ENCODE data around the gene AMPD3. TPM values are rescaled to one million over a fixed set of nuclear protein-coding genes. Genes with fewer than 3 reads are reported as not detected.

The AMPD3 gene
- total RNA-seq, 1 experiment from 2014 or later, result 17.4 TPM

GRCh38 chr11:10483174-10483573 is 28.1 kb downstream of the AMPD3 start:
- Histone ChIP-seq H3K27me3 (ENCODE audit: insufficient read depth, low read depth) (no peaks in the 10 kb centered on the region), H3K9me2 (ENCODE audit: insufficient read depth) (no peaks in the 10 kb centered on the region), H3K4me2 (no peak overlapping the region), H3K79me2 (ENCODE audit: low read depth) (no peaks in the 10 kb centered on the region), H2AFZ (no peak overlapping the region), H3K4me1 (replicated peaks; ENCODE audit: insufficient read depth) (peaks cover 13% of the 10 kb centered on the region), H3K36me3 (ENCODE audit: low read depth) (no peaks in the 10 kb centered on the region), H4K20me1 (ENCODE audit: insufficient read depth) (no peaks in the 10 kb centered on the region), H3K27ac (no peak overlapping the region), H3K4me3 (no peak overlapping the region), H3K9me3 (ENCODE audit: insufficient read depth, low read depth) (no peaks in the 10 kb centered on the region), H3F3A (ENCODE audit: insufficient read depth, low read depth) (0 out of 2 replicates have a peak, but pooled peaks cover 7% of the 10 kb centered on the region)
- ChIA-PET POLR2A (ENCODE audit: unreplicated experiment) (no interaction called here), CTCF (no interaction called here)
- DNase-seq, result no peak
- intact Hi-C loops (cut with micrococcal nuclease; ENCODE audit: unreplicated experiment), result no loop called here
- TF ChIP-seq EZH2 (IDR thresholded peaks at IDR 0.05; ENCODE audit: low read depth) (no peak), CTCF (conservative IDR thresholded peaks at IDR 0.05) (no peak)
- no TSS peak for BruUV-seq (replicated peaks)

DNA sequence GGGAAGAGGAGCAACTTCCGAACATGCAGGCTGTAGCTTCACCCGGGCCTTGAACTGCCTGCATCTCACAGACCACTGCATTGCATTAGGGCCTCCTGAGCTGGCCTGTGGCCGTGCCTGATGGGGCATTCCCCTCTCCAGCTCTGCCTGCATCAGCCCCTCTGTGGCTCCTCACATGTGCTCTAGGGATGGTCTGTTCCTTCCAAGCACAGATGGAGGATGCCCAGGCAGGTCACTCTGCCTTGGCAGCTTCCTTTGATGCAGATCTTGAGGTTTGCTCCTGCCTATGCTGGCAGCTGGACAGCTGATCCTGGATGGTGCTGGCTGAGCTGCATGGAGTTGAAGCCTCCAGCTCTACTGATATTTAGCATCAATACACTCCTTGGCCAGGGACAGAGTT is 28.5 kb downstream of the AMPD3 start:
- no peak for DNase-seq
- Histone ChIP-seq H3F3A (ENCODE audit: insufficient read depth, low read depth) (0 out of 2 replicates have a peak, but pooled peaks cover 8% of the 10 kb centered on the region), H3K36me3 (ENCODE audit: low read depth) (no peaks in the 10 kb centered on the region), H2AFZ (no peak overlapping the region), H3K27me3 (ENCODE audit: insufficient read depth, low read depth) (no peaks in the 10 kb centered on the region), H3K27ac (no peak overlapping the region), H3K79me2 (ENCODE audit: low read depth) (no peaks in the 10 kb centered on the region), H4K20me1 (ENCODE audit: insufficient read depth) (no peaks in the 10 kb centered on the region), H3K9me3 (ENCODE audit: insufficient read depth, low read depth) (no peaks in the 10 kb centered on the region), H3K4me1 (replicated peaks; ENCODE audit: insufficient read depth) (peaks cover 17% of the 10 kb centered on the region), H3K4me2 (no peak overlapping the region), H3K9me2 (ENCODE audit: insufficient read depth) (no peaks in the 10 kb centered on the region), H3K4me3 (no peak overlapping the region)
- ChIA-PET CTCF (no interaction called here), POLR2A (ENCODE audit: unreplicated experiment) (no interaction called here)
- intact Hi-C loops (cut with micrococcal nuclease; ENCODE audit: unreplicated experiment), result no loop called here
- no peak for TF ChIP-seq EZH2 (IDR thresholded peaks at IDR 0.05; ENCODE audit: low read depth)
- TF ChIP-seq CTCF (conservative IDR thresholded peaks at IDR 0.05), result no peak
- no TSS peak for BruUV-seq (replicated peaks)

- Histone ChIP-seq H4K20me1 (ENCODE audit: insufficient read depth) (no peaks in the 10 kb centered on the region), H3K79me2 (ENCODE audit: low read depth) (no peaks in the 10 kb centered on the region), H3K36me3 (ENCODE audit: low read depth) (no peaks in the 10 kb centered on the region), H3K4me2 (no peak overlapping the region), H3K9me2 (ENCODE audit: insufficient read depth) (no peaks in the 10 kb centered on the region), H3K27me3 (ENCODE audit: insufficient read depth, low read depth) (no peaks in the 10 kb centered on the region), H2AFZ (no peak overlapping the region), H3K4me1 (replicated peaks; ENCODE audit: insufficient read depth) (peaks cover 28% of the 10 kb centered on the region), H3F3A (ENCODE audit: insufficient read depth, low read depth) (peaks cover 17% of the 10 kb centered on the region; the same call in 1 of the 2 replicates), H3K9me3 (ENCODE audit: insufficient read depth, low read depth) (no peaks in the 10 kb centered on the region), H3K27ac (no peak overlapping the region), H3K4me3 (no peak overlapping the region)
- POLR2A ChIA-PET (ENCODE audit: unreplicated experiment), result no interaction called here
- TF ChIP-seq CTCF (conservative IDR thresholded peaks at IDR 0.05), result no peak
- no peak for TF ChIP-seq EZH2 (IDR thresholded peaks at IDR 0.05; ENCODE audit: low read depth)
- intact Hi-C loops (cut with micrococcal nuclease; ENCODE audit: unreplicated experiment), result loop anchor here (5.0 kb wide), 1 partner anchor 77 kb away; no protein-coding TSS in a partner anchor
- DNase-seq, result no peak
- CTCF ChIA-PET, result no interaction called here
- BruUV-seq (replicated peaks), result no TSS peak
Measured at GRCh38 chr11:10484461-10485180, 29.6 kb downstream of the AMPD3 start.
